ENCODE measurements around the gene SLC17A9.

SLC17A9 gene

GRCh38 chr20:62967149-62967501 lies 14.6 kb downstream of the SLC17A9 start:
- 89% methylated on average over 6 of the region's 6 CpGs for WGBS
- H3K4me1 ChIP-seq (ENCODE audit: insufficient read depth, low read length) = no peaks in the 10 kb centered on the region
- H3K27ac ChIP-seq (ENCODE audit: low read depth, low read length) = no peak overlapping the region
- peaks cover 7% of the 10 kb centered on the region for H3K27me3 ChIP-seq (ENCODE audit: insufficient read depth, low read length)
- H3K36me3 ChIP-seq (ENCODE audit: insufficient read depth, low read length) = peaks cover 12% of the 10 kb centered on the region
- H3K9me3 ChIP-seq (ENCODE audit: insufficient read depth, low read depth, low read length) = no peaks in the 10 kb centered on the region
- H3K9ac ChIP-seq (ENCODE audit: low read depth, low read length) = no peak overlapping the region
- no peak overlapping the region for H3K4me3 ChIP-seq (ENCODE audit: low read length)

- Histone ChIP-seq H3K4me3 (ENCODE audit: low read length) (no peak overlapping the region), H3K9ac (ENCODE audit: low read depth, low read length) (no peak overlapping the region), H3K4me1 (ENCODE audit: insufficient read depth, low read length) (no peaks in the 10 kb centered on the region), H3K36me3 (ENCODE audit: insufficient read depth, low read length) (peaks cover 7% of the 10 kb centered on the region), H3K27me3 (ENCODE audit: insufficient read depth, low read length) (peaks cover 13% of the 10 kb centered on the region), H3K9me3 (ENCODE audit: insufficient read depth, low read depth, low read length) (no peaks in the 10 kb centered on the region), H3K27ac (ENCODE audit: low read depth, low read length) (no peak overlapping the region)
- WGBS = 94% methylated on average over 27 of the region's 27 CpGs
Measured at GRCh38 chr20:62967628-62968351, 15.3 kb downstream of the SLC17A9 start.

DNA sequence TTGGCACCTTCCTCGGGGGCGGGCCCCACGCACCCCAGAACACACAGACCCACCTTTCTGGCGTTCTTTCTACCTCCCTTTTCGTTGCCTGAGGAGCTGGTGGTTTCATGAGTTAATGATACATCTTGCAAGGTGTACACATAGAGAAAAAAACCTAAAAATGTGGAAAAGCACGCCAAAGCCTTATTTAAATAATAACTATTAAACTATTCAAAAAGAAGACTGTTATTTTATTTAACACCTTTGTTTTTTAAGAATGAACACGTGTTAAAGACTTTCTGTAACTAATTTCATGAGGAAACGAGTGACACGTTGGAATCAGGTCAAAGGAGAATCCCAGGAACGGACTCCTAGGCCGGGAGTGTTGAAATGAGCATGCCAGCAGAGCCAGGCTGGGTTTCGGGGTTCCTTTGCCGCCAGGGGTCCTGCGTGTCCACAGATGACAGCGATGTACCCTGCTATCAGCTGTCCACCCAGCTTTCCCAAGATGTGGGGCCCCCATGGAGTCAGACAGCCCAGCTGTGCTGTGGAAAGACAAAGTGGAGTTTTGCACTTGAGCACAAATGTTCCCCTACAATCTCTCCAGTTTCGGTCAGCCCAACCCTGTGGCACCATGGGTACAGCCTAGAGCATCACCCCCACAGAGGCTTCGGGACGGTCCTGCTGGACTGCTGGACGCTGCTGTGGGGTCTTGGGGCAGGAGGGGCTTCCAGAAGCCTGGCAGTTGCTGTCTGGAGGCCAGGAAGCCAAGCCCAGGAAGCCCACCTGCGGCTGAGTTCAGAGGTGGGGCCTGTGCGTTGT lies 16.1 kb downstream of the SLC17A9 start:
- peaks cover 21% of the 10 kb centered on the region for H3K27me3 ChIP-seq (ENCODE audit: insufficient read depth, low read length)
- no peak overlapping the region for H3K9ac ChIP-seq (ENCODE audit: low read depth, low read length)
- WGBS = 87% methylated on average over 19 of the region's 21 CpGs
- no peak overlapping the region for H3K27ac ChIP-seq (ENCODE audit: low read depth, low read length)
- peaks cover 5% of the 10 kb centered on the region; the same call in 1 of the 2 replicates for H3K4me1 ChIP-seq (ENCODE audit: insufficient read depth, low read length)
- no peak overlapping the region for H3K4me3 ChIP-seq (ENCODE audit: low read length)
- H3K36me3 ChIP-seq (ENCODE audit: insufficient read depth, low read length) = peaks cover 6% of the 10 kb centered on the region; the same call in 1 of the 2 replicates
- H3K9me3 ChIP-seq (ENCODE audit: insufficient read depth, low read depth, low read length) = no peaks in the 10 kb centered on the region

DNA sequence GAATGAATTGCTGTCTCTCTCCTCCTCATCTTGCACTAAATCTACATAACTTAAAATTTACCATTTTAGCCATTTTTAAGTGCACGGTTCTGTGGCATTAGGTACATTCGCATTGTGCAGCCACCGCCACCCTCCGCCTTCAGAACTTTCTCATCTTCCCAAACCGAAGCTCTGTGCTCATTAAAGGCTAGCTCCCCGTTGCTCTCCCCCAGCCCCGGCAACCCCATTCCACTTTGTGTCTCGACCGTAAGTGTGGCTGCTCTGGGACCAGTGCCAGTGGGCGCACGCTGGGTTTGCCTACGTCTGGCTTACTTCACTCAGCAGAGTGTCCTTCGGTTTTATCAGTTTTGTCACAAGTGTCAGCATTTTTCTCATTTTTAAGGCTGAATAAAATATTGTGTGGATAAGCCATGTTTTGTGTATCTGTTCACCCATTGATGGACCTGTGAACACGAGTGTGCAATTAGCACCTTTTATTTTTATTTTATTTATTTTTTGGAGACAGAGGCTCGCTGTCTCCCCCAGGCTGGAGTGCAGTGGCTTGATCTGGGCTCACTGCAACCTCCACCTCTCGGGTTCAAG lies 16.8 kb downstream of the SLC17A9 start:
- 80% methylated on average over 15 of the region's 16 CpGs for WGBS
- Histone ChIP-seq H3K27me3 (ENCODE audit: insufficient read depth, low read length) (peaks cover 28% of the 10 kb centered on the region), H3K27ac (ENCODE audit: low read depth, low read length) (no peak overlapping the region), H3K9me3 (ENCODE audit: insufficient read depth, low read depth, low read length) (no peaks in the 10 kb centered on the region), H3K9ac (ENCODE audit: low read depth, low read length) (no peak overlapping the region), H3K4me1 (ENCODE audit: insufficient read depth, low read length) (peaks cover 6% of the 10 kb centered on the region; the same call in 1 of the 2 replicates), H3K4me3 (ENCODE audit: low read length) (no peak overlapping the region), H3K36me3 (ENCODE audit: insufficient read depth, low read length) (peaks cover 6% of the 10 kb centered on the region; the same call in 1 of the 2 replicates)

- Histone ChIP-seq H3K9ac (ENCODE audit: low read depth, low read length) (no peak overlapping the region), H3K27ac (ENCODE audit: low read depth, low read length) (no peak overlapping the region), H3K9me3 (ENCODE audit: insufficient read depth, low read depth, low read length) (no peaks in the 10 kb centered on the region), H3K4me1 (ENCODE audit: insufficient read depth, low read length) (peaks cover 12% of the 10 kb centered on the region), H3K27me3 (ENCODE audit: insufficient read depth, low read length) (peaks cover 35% of the 10 kb centered on the region), H3K36me3 (ENCODE audit: insufficient read depth, low read length) (peaks cover 3% of the 10 kb centered on the region; the same call in 1 of the 2 replicates), H3K4me3 (ENCODE audit: low read length) (no peak overlapping the region)
- WGBS = 91% methylated on average over 8 of the region's 8 CpGs
Measured at GRCh38 chr20:62969939-62970306, 17.4 kb downstream of the SLC17A9 start.

GRCh38 chr20:62970307-62971210 lies 18.1 kb downstream of the SLC17A9 start:
- H3K27me3 ChIP-seq (ENCODE audit: insufficient read depth, low read length) = peaks cover 41% of the 10 kb centered on the region

GRCh38 chr20:62971211-62971949 lies 18.9 kb downstream of the SLC17A9 start:
- Histone ChIP-seq H3K27me3 (ENCODE audit: insufficient read depth, low read length) (peaks cover 48% of the 10 kb centered on the region), H3K9ac (ENCODE audit: low read depth, low read length) (no peak overlapping the region), H3K27ac (ENCODE audit: low read depth, low read length) (no peak overlapping the region), H3K4me3 (ENCODE audit: low read length) (no peak overlapping the region), H3K4me1 (ENCODE audit: insufficient read depth, low read length) (peaks cover 20% of the 10 kb centered on the region), H3K36me3 (ENCODE audit: insufficient read depth, low read length) (no peaks in the 10 kb centered on the region), H3K9me3 (ENCODE audit: insufficient read depth, low read depth, low read length) (no peaks in the 10 kb centered on the region)
- whole genome bisulfite sequencing = 75% methylated on average over 10 of the region's 10 CpGs

More at GRCh38 chr20:62970307-62971210, 18.1 kb downstream of the SLC17A9 start:
- Histone ChIP-seq H3K27ac (ENCODE audit: low read depth, low read length) (no peak overlapping the region), H3K9me3 (ENCODE audit: insufficient read depth, low read depth, low read length) (no peaks in the 10 kb centered on the region), H3K9ac (ENCODE audit: low read depth, low read length) (no peak overlapping the region), H3K4me1 (ENCODE audit: insufficient read depth, low read length) (peaks cover 18% of the 10 kb centered on the region), H3K4me3 (ENCODE audit: low read length) (no peak overlapping the region), H3K36me3 (ENCODE audit: insufficient read depth, low read length) (peaks cover 3% of the 10 kb centered on the region; the same call in 1 of the 2 replicates)
- 77% methylated on average over 32 of the region's 33 CpGs for WGBS

DNA sequence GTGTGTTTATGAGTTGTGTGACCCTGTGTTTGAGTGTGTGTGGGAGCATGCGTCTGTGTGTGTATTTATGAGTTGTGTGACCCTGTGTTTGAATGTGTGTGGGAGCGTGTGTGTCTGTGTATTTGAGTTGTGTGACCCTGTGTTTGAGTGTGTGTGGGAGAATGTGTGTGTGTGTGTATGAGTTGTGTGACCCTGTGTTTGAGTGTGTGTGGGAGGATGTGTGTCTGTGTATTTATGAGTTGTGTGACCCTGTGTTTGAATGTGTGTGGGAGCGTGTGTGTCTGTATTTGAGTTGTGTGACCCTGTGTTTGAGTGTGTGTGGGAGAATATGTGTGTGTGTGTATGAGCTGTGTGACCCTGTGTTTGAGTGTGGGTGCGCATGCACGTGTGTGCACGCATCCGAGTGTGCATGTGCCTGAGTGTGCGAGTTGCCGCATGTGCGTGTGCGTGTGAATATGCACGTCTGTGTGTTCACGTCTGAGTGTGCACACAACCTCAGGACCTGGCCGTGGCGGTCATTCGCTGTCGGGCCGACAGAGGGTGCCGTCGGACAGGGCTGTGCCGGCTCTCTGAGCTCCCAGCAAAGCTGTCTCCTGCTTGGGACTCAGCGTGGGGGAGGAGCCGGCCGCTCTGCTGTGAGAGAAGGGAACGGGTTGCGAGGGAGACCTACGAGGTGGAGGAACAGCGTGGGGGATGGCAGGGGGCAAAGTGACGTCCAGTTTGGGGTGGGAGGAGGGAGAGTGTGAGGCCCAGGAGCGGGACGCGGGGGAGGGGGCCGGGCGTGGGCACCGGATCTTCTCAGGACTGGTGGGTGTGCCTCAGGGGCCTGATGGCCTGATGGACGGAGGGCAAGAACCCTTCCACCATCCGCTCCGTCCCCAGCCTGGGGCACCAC lies 19.7 kb downstream of the SLC17A9 start:
- WGBS = 5% methylated on average over 38 of the region's 38 CpGs
- Histone ChIP-seq H3K36me3 (ENCODE audit: insufficient read depth, low read length) (no peaks in the 10 kb centered on the region), H3K4me3 (ENCODE audit: low read length) (peak overlapping the region; percentile 38), H3K9me3 (ENCODE audit: insufficient read depth, low read depth, low read length) (no peaks in the 10 kb centered on the region), H3K27me3 (ENCODE audit: insufficient read depth, low read length) (peaks cover 48% of the 10 kb centered on the region), H3K9ac (ENCODE audit: low read depth, low read length) (no peak overlapping the region), H3K27ac (ENCODE audit: low read depth, low read length) (no peak overlapping the region), H3K4me1 (ENCODE audit: insufficient read depth, low read length) (peaks cover 20% of the 10 kb centered on the region)

DNA sequence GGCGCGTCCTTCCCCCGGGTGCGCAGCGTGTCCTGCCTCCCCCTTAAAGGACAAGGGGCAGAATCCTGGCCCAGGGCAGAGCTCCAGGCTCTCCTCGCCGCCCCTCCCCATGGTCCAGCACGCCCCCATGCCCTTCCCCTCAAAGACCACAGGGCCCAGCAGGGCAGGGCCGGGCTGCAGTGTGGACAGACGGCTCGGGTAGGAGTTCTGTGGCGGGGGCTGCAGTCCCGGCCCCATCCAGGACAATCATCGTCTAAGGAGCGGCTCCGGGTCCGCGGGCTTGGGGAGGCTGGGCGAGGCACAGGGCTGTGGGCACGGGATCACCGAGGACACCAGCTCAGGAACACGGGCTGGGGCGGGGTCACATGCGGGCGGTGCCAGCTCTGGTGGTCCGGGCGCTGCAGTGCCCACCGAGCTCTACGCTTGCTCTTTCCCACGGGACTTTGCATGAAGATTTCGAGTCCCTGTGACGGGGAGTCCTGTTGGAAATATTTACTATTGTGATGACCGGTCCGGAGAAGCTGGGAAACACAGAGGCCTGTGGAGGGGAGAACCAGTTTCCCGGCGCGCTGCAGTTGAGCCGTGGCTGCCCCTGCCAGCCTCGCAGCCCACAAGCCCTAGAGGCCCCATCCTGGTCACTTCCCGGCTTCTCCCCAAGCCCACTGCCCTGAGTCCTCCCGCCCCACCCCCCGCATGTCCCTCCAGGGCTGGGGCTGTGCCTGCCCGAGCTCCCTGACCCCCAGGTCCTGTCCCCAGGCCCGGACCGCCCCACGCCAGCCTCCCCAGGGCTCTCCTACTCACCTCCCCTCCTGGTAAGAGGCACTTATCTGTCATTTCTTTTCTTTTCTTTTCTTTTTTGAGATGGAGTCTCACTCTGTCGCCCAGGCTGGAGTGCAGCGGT lies 20.6 kb downstream of the SLC17A9 start:
- Histone ChIP-seq H3K9ac (ENCODE audit: low read depth, low read length) (no peak overlapping the region), H3K27me3 (ENCODE audit: insufficient read depth, low read length) (peaks cover 48% of the 10 kb centered on the region), H3K9me3 (ENCODE audit: insufficient read depth, low read depth, low read length) (no peaks in the 10 kb centered on the region), H3K4me1 (ENCODE audit: insufficient read depth, low read length) (peaks cover 20% of the 10 kb centered on the region), H3K36me3 (ENCODE audit: insufficient read depth, low read length) (no peaks in the 10 kb centered on the region), H3K27ac (ENCODE audit: low read depth, low read length) (no peak overlapping the region), H3K4me3 (ENCODE audit: low read length) (peak overlapping the region; percentile 38)
- 8% methylated on average over 48 of the region's 48 CpGs for WGBS
